Umbilical cord (tissue), 2 donors: ENCODE results near the gene REPS1. TPM values are rescaled to one million over a fixed set of nuclear protein-coding genes. Genes with fewer than 3 reads are reported as not detected.
"Not testable (repeated sequence)": the region's sequence is repeated elsewhere in the genome, so short reads cannot be mapped to it uniquely, and the experiment has no call there.

Source experiments
- DNase-seq: peaks from one replicate; pipeline ENCODE4 v3.0.0-alpha.2; 2015; ENCODE audit warnings: low spot score
- total RNA-seq: library from RNA; depleted of rRNA; stranded (reverse); fragments of >200 nt; gene quantifications from one replicate; pipeline ENCODE4 v1.2.3, GENCODE V29; 2014; ENCODE audit warnings: low replicate concordance; ENCODE audit not compliant: insufficient read depth

Gene REPS1
- total RNA-seq, 1 donor from 2014 or later = 48.2 TPM

- no peak for DNase-seq
Measured at GRCh38 chr6:138971601-138972000, 16.5 kb downstream of the REPS1 start.

- DNase-seq = no peak
Measured at GRCh38 chr6:138970856-138971425, 17.1 kb downstream of the REPS1 start.

GRCh38 chr6:138970159-138970558, 17.9 kb downstream of the REPS1 start:
- DNase-seq = no peak

GRCh38 chr6:138966870-138967269, 21.2 kb downstream of the REPS1 start:
- DNase-seq = no peak

DNA sequence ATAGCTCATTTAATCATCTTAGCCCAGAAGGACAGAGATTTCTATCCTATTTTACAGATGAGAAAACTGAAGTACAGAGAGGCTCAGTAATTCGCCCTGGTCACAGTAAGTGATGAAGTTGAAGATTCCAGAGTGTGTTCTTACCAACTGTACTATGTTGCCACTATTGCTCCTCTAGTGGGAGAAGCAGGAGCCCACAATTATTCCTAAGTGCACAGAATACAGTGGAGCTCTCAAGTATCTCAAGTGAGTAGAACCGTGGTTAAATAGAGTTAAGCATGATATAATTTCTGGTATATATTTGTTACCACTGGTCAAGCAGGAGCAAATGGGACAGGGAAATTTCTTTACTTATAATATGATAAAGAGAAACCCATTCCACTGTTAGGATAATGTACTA, 22.1 kb downstream of the REPS1 start:
- no peak for DNase-seq

DNA sequence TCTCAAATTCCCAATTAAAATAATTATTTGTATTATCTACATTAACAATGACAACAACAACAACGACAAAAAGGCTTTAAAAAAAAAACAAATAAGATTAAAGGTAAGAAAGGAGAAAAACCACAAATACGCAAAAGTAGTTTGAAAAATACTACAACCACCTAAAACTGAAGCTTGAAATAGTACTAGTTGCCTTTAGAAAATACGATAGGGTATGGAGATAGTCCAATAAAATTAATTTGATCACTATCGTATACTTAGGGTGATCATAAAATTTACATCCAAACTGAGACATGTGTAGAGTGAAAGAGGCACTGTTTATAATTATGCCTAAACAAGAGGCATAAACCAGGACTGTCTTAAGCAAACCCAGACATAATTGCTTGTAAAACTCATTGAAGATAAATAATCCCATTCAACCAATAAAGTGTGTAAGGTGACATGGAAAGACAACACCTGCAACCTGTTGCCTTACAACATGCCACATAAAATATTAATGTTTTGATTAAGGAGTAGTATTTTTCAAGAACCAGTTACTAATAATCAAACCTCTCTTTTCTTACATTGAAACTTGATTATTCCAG, 22.7 kb downstream of the REPS1 start:
- no peak for DNase-seq

DNA sequence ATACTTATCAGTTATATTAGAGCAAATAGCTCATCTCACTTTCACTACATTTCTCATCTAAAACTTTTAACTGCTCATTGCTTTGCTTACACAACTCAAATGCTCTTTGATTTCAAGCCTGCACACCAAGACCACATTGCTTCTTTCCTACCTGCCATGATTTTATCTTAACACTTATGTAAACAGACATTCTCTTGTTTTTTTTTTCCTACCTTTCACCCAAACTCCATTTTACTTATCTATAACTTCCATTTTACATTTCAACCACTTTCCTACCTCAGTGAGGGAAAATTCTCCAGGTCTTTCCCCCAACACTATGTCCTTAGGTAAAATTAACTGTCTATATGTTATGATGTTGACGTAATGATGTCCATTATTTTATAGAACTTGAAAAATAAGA, 24.0 kb downstream of the REPS1 start:
- DNase-seq = no peak

DNA sequence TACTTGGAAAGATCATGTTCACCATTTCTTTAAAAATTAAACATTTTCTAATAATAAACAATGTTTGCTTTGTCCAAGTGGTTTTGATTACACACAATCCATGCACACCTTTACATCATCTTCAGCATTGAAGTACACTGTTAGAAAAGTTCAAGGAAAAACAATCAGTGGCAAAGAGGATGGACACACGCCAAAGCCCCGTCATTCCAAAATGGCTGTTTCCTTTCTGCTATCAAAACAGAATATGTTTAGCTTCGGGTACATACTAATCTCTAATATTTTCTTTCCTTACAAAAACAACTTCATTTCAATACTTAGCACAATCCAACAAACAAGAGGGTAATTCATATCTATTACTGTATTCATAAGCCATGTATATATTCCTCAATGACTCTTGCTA, 24.5 kb downstream of the REPS1 start:
- DNase-seq = no peak

- DNase-seq = no peak
Measured at GRCh38 chr6:138963119-138963518, 24.9 kb downstream of the REPS1 start.

DNA sequence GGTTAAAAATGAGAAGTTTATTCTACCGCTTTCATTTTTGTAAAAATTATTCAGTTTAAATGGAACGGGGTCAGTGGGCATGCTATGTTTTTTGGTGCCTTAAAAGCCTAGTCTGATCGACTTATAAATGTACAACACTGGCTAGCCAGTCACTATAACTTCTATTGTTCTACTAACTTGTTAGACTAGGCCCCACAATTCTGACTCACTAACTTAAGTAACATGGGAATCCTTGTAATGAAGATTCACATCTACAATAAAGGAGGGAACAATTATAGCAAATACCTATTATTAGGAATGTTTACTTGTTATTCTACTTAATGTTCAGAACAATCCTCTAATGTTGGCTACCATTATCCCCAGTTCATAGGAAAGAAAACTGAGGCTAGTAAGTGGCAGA, 28.5 kb downstream of the REPS1 start:
- no peak for DNase-seq

DNA sequence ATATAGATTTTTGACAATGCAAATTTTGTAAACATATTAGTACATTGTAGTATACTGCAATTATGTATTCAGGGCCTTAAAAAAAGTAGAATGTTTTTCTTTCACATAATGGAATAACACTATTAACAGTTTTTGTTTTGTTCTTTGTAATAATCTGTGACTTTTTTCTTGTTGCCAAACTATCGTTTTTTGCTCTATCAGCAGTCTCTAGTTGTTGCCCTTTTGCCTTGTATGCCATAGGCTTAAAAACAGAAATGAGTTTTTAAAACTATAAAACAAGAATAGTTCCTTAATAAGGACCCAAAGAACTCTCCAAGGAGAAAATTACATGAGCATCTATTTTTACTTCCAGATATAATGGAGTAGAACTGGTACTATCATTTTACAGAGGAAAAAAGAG, 29.5 kb downstream of the REPS1 start:
- DNase-seq = no peak

- DNase-seq = no peak
Measured at GRCh38 chr6:138957903-138958302, 30.1 kb downstream of the REPS1 start.

DNA sequence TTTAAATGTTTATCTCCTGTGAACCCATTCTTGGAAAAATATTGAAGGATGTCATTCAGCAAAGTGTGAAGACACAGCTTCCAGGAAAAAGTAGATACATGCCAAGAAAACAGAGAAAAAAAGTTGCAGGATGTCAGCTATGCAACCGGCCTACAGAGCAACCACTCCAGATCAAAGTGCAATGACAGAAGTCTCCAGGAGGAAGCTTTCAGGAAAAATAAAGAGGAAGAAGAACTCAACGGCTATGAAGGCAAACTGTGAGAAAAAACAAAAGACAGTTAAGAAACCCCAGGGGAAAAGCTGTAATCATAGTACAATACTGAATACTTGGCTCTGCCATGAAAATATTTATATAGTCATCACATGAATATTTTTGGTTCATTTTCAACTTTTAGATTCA, 30.6 kb downstream of the REPS1 start:
- no peak for DNase-seq

DNA sequence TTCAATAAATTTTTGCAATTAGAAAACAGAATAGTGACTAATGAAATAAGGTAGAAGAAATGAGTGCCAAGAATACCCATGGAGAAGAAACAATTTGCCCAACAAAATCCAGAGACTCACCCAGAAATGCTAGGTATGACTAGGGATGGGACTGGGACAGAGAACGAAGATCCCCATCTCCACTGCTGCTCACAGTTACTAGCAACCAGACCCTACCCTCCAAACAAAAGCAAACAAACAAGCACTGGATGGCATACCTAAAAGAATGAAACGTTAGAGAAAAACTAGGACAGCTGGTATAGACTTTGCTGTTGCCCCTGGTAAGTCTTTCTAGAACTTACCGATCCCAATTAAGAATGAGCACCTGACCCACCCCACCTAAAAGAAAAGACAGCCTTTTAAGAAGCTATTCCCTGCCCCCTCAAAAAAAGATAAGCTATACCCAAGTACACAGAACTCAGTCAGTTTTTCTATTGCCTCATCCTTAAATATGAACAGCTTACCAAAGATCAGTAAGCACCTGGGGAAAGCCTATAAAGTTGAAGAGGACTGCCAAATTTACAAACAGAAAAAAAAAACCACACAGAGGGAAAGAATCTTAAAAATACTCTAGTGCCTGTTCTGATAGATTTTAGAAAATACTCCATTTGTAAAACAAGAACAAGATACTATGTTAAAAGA, 31.7 kb downstream of the REPS1 start:
- no peak for DNase-seq

- DNase-seq = no peak
Measured at GRCh38 chr6:138955262-138955661, 32.8 kb downstream of the REPS1 start.

DNA sequence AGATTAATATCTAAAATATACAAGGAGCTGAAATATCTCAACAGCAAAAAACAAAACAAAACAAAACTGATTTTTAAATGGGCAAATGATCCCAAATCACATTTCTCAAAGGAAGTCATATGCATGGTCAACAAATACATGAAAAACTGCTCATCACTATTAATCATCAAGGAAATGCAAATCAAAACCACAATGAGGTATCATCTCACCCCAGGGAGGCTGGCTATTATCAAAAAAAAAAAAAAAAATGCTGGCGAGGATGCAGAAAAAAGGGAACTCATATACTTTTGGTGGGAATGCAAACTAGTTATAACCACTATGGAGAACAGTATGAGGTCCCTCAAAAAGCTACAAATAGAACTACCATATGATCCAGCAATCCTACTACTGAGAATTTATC, 34.6 kb downstream of the REPS1 start:
- DNase-seq = no peak

DNA sequence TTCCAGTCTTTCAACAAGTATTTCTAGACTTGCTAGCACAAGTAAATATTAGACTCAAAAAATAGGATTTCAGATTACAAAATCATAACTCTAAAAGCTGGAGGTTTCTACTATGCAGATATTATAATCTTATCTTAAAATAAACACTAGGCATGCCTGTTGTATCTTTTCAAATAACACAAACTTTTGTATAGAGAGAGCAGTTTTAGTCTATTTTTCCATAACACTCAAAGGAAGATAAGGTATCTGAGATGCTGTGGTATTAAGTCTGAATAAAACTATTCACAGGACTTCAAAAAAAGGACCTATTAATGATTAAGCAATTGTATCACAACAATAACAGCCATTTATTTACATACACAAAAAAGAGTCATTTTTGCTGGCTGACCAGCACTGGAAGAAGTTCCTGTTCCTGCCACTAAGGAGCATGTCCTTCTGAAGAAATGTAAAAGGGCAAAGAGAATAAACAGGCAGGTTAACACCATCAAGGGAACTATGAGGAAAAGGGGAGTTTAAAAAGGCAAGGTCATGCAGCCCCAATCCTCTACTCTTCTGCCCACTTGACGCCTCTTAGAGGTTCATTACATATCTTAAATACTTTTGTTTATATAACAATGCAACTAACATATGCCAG, 39.4 kb downstream of the REPS1 start:
- no peak for DNase-seq

GRCh38 chr6:138948004-138948403, 40.0 kb downstream of the REPS1 start:
- DNase-seq = no peak

GRCh38 chr6:138945354-138945753, 42.7 kb downstream of the REPS1 start:
- no peak for DNase-seq

GRCh38 chr6:138944412-138944811, 43.6 kb downstream of the REPS1 start:
- no peak for DNase-seq

GRCh38 chr6:138943089-138943625, 44.9 kb downstream of the REPS1 start:
- DNase-seq = no peak

DNA sequence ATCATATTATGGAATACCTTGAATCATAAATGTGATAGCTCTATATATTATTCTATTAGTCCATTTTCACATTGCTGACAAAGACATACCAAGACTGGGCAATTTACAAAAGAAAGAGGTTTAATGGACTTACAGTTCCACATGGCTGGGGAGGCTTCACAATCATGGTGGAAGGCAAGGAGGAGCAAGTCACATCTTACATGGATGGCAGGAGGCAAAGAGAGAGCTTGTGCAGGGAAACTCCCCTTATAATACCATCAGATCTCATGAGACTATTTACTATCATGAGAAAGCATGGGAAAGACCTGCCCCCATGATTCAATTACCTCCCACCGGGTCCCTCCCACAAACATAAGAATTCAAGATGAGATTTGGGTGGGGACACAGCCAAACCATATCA, 51.2 kb downstream of the REPS1 start:
- not testable (repeated sequence) for DNase-seq

DNA sequence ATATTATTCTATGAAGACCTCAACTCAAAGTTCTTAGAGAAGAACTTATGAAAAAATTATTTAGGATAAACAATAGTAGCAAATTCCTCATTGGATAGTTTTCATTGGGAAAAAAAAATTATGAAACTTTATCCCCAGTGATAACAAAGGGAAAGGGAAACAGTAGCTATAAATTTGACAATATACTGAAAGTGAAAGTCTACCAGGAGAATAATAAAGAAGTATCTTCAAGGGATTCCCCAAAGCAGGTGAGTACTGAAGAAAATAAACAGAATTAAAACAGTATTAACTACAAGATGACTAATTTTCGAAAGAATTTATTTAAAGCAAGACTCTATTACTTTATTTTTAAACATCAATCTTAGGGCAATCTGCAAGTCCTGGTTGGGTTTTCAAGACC, 56.4 kb downstream of the REPS1 start:
- no peak for DNase-seq
